ENCODE measurements around the gene CHERP. TPM values are rescaled to one million over a fixed set of nuclear protein-coding genes. Genes with fewer than 3 reads are reported as not detected.
"Not testable (repeated sequence)": the region's sequence is repeated elsewhere in the genome, so short reads cannot be mapped to it uniquely, and the experiment has no call there.

The CHERP gene
- total RNA-seq, 1 donor: 8.0 TPM

GRCh38 chr19:16562608-16563025, 20.4 kb upstream of the CHERP start:
- DNase-seq (ENCODE audit: low read depth): no peak
- H3K4me3 ChIP-seq (ENCODE audit: low read depth, low read length): no peak overlapping the region
- TF ChIP-seq CTCF (IDR thresholded peaks at IDR 0.05; ENCODE audit: insufficient read depth, low read length): no peak

GRCh38 chr19:16561382-16561781, 19.1 kb upstream of the CHERP start:
- no peak for TF ChIP-seq CTCF (IDR thresholded peaks at IDR 0.05; ENCODE audit: insufficient read depth, low read length)
- no peak for DNase-seq (ENCODE audit: low read depth)
- no peak overlapping the region for H3K4me3 ChIP-seq (ENCODE audit: low read depth, low read length)

- no peak for TF ChIP-seq CTCF (IDR thresholded peaks at IDR 0.05; ENCODE audit: insufficient read depth, low read length)
- no peak for DNase-seq (ENCODE audit: low read depth)
- H3K4me3 ChIP-seq (ENCODE audit: low read depth, low read length): no peak overlapping the region
Observed at GRCh38 chr19:16559780-16560276, 17.6 kb upstream of the CHERP start.

- no peak overlapping the region for H3K4me3 ChIP-seq (ENCODE audit: low read depth, low read length)
- TF ChIP-seq CTCF (IDR thresholded peaks at IDR 0.05; ENCODE audit: insufficient read depth, low read length): no peak
- no peak for DNase-seq (ENCODE audit: low read depth)
Observed at GRCh38 chr19:16554776-16555175, 12.5 kb upstream of the CHERP start.

- not testable (repeated sequence) for H3K4me3 ChIP-seq (ENCODE audit: low read depth, low read length); DNase-seq (ENCODE audit: low read depth)
Observed at GRCh38 chr19:16551902-16552301, 9.7 kb upstream of the CHERP start.

- DNase-seq (ENCODE audit: low read depth): no peak
Observed at GRCh38 chr19:16548956-16549355, 6.7 kb upstream of the CHERP start.

More at GRCh38 chr19:16548956-16549355, 6.7 kb upstream of the CHERP start:
- no peak overlapping the region for H3K4me3 ChIP-seq (ENCODE audit: low read depth, low read length)
- no peak for TF ChIP-seq CTCF (IDR thresholded peaks at IDR 0.05; ENCODE audit: insufficient read depth, low read length)
